ENCODE results near the gene C3orf18.

The C3orf18 gene

GRCh38 chr3:50577348-50577747 is 9.8 kb upstream of the C3orf18 start:
- DNase-seq = no peak

DNA sequence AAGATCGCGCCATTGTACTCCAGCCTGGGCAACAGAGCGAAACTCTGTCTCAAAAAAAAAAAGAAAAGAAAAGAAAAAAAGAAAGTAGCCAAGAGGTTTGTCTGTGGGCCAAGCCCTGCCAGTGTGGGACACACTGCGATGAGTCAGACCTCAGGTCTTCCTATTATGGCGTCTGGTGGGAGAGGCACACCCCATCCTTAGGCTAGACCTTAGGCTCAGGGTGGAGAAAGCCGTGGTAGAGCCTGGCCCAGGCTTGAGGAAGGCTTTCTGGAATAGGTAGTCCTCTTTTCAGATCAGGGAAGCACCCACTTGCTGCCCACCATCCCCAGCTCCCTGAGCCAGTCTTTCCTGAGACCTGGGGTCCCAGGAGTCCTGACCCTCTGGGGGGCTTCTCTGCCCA is 7.8 kb upstream of the C3orf18 start:
- no peak for DNase-seq

GRCh38 chr3:50574444-50574831 is 6.9 kb upstream of the C3orf18 start:
- no peak for DNase-seq

GRCh38 chr3:50573566-50574443 is 6.3 kb upstream of the C3orf18 start:
- peak; percentile 64 for DNase-seq

- DNase-seq = no peak
Measured at GRCh38 chr3:50572801-50573371, 5.3 kb upstream of the C3orf18 start.

DNA sequence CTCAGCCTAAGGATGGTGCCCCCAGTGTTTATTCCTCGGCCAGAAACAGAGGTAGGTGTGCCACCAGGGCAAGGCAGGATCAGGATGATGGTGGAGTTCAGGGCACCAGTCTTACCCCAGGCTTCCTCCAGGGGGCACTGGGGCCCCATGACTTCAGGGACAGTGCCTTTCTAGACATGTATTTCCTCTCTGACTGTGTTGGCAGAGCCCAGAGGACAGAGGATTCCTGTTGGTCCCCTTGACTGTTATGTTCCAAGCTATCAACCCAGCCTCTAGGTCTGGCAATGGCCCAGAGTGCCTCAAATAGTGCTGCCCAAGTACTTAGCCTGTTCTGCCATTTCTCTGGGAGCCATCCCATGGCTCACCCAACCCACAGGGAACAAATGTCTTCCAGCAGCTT is 4.6 kb upstream of the C3orf18 start:
- DNase-seq = peak; percentile 76

GRCh38 chr3:50571486-50571885 is 3.9 kb upstream of the C3orf18 start:
- no peak for DNase-seq

GRCh38 chr3:50570508-50571279 is 3.1 kb upstream of the C3orf18 start:
- DNase-seq = no peak

- peak; percentile 93 for DNase-seq
Measured at GRCh38 chr3:50568947-50569749, 1.6 kb upstream of the C3orf18 start, which contains the start of gene HEMK1. Gene HEMK1 (plus strand): TSS chr3:50569522. CDS start chr3:50571105, 1,583 bp downstream.

- DNase-seq = no peak
Measured at GRCh38 chr3:50567011-50567385, 549 bp downstream of the C3orf18 start.

- DNase-seq = no peak
Measured at GRCh38 chr3:50564321-50564720, 3.2 kb downstream of the C3orf18 start.

- no peak for DNase-seq
Measured at GRCh38 chr3:50563867-50564266, 3.7 kb downstream of the C3orf18 start.

- no peak for DNase-seq
Measured at GRCh38 chr3:50562861-50563260, 4.7 kb downstream of the C3orf18 start.

GRCh38 chr3:50559702-50560101 is 7.8 kb downstream of the C3orf18 start:
- DNase-seq = no peak

- no peak for DNase-seq
Measured at GRCh38 chr3:50557915-50558314, 9.6 kb downstream of the C3orf18 start.

GRCh38 chr3:50557106-50557505 is 10.4 kb downstream of the C3orf18 start:
- no peak for DNase-seq

- no peak for DNase-seq
Measured at GRCh38 chr3:50554553-50554952, 13.0 kb downstream of the C3orf18 start.

DNA sequence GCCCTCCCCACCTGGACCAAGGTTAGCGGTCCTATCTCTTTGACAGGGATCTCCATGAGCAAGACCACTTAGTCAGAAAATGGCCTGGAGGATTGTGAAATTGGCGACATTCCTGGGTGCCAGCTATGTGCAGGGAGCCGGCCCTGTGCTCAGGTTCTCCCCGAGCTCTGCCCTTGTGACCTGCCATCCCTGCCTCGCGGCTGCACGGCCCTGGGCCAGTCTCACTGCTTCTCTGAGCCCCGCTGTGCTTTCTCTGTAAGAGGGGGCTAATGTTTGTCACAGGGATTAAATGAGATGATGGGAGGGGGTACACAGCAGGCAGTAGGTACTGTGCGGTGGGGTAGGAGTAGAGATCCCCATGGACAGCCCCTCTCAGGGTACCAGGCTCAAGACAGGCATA is 14.9 kb downstream of the C3orf18 start:
- DNase-seq = no peak

DNA sequence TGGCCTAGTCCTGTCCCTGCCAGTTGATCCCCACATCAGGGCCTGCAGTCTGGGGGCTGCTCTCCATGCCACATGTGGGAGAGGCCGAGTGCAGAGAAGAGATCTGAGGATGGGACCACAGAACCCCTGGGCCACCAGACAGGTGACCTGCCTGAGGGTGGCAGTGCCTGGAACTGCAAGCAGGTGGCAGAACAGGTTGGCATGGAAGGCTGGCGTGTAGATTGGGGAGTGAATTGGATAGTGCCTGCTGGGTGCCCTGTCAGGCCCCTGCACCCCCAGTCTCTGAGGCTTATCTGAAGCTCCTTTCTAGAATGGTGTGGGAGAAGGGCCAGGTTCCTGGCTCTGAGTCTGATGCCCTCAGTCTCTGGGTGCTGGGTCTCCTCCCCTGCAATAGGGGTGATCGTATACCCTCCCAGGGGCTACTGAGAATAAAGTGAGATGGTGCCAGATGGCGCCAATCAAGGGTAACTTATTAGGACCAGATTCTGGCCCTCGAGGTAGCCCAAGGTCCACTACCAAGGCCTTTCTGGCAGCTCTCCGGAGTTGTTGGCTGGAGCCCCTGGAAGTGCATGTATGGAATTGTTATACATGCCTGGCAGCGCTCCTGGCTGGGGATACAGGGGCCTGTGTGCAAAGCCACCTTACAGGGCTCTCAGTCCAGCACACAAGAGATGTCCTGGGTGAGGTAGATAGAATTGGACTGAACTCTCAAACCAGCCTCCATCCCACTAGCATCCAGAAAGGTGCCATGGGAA is 15.7 kb downstream of the C3orf18 start:
- DNase-seq = no peak

DNA sequence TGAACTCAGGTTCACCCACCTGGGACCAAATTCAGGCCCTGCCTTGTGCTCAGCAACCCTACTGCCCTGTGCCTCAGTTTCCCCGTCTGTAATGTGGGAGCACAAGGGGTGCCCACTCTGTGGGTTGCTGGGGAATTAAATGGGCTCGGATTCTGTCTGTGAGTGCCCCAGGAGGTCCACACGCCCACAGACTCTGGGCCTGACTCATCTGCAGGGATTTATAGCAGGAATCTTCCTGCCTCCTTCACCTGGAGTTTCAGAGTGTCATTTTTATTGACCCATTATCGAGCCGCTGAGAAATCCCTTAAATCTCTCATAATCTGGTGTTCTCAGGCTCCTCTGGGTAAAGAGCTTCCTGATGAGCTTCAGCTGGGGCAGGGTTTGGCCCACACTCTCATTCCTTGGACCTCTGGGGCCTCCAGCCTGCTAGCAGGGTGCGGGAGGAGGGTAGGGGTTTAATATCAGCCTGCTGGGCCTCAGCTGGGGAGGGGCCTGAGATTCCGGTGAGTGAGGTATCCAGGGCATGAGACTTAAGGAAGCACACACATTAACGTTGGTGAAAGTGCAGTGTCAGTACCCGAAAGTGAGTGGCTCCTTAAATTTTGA is 16.4 kb downstream of the C3orf18 start:
- no peak for DNase-seq

DNA sequence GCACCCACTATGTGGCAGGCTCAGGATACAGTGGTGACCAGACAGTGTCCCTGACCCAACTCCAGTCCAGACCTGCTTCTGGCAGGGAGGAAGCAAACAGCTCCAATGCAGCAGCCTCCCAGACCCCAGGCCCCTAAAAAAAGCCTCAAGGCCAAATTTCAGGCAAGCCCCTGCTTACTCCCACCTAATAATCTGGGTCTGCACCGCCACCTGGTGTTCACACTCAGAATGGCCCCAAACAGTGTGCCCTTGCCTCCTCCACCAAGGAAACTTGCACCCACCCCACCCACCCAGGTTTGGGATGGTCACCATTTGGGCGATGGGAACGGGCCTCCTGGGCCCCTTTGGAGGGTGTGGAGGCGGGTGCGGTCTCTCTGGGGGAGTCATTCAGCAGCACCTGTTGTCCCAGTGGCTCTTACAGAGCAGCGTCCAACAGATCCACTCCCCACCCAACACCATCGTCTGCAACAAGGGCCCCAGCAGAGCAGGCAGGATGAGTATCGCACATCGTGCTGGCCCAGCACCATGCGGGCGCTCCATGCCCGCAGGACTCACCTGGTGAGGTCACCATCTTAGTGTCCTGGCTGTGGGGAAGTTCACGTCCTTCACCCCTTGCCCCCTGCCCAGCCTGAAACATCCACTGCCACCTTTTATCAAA is 17.3 kb downstream of the C3orf18 start:
- peak; percentile 67 for DNase-seq
